ENCODE data around the gene PPM1H. TPM values are rescaled to one million over a fixed set of nuclear protein-coding genes. Genes with fewer than 3 reads are reported as not detected.
"Not testable (repeated sequence)": the region's sequence is repeated elsewhere in the genome, so short reads cannot be mapped to it uniquely, and the experiment has no call there.

PPM1H gene
- total RNA-seq, 1 donor from 2014 or later: not detected

DNA sequence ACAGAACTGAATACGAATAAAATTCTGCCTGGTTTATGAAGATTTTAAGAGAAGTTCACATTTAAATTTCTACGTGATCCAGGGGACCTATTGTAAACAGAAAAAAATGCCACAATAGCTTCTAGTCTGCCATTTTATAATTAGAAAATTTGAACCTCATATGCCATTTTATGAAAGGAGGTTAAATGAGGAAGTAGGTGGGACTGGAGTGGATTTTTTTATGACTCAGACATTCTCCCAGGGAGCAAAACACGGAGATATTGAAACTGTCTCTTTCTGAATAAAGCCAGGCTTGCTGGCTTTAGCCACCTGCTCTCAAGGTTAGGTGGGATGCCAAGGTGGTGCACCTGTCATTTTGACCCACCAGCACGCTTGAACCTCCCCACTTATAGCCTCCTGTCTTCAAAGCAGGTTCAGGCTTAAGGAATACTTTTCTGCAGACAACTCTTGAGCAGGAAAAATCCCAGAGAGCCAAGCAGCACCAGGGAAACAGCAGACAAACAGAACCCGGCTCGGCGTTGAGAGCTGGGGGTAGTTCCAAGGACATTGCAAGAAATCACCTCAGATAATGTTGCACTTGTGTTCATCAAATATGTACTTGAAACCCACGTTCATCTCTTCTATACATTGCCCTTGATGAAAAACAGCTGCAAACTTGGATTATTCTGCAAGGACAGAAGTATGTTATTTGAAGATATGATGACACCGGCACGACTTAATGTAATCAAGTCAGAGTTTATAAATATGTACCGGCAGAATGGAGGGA is 203.7 kb downstream of the PPM1H start:
- intact Hi-C loops (cut with micrococcal nuclease): no loop called here
- no peak for DNase-seq (ENCODE audit: low spot score)
- no peaks in the 10 kb centered on the region for H3K36me3 Mint-ChIP-seq (ENCODE audit: low read depth)
- H3K27ac Mint-ChIP-seq: no peak overlapping the region
- H3K4me3 Mint-ChIP-seq (ENCODE audit: low read depth): no peak overlapping the region
- peaks cover 7% of the 10 kb centered on the region for H3K4me1 Mint-ChIP-seq (ENCODE audit: low read depth)
- H3K9me3 Mint-ChIP-seq: no peaks in the 10 kb centered on the region
- peaks cover 6% of the 10 kb centered on the region for H3K27me3 Mint-ChIP-seq (ENCODE audit: low read depth)

DNA sequence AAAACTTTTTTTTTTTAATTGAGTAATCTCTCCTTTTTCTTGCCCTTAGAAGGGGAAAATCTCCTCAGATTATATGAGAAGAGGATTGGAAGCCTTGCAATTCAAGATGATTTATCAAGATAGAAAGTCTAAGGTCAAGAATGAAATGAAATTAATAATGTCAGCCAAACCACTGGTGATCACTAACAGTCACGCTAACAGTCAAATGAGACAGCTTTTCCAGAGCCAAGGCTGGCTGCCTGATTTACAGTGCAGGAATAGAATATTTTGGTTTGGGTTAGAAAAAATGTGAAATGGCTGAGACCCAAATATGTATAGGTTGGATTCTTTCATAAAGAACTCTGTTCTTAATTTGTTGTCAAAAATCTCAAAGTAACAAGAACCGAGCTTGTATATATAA is 204.3 kb downstream of the PPM1H start:
- H3K4me3 Mint-ChIP-seq (ENCODE audit: low read depth): no peak overlapping the region
- H3K36me3 Mint-ChIP-seq (ENCODE audit: low read depth): no peaks in the 10 kb centered on the region

DNA sequence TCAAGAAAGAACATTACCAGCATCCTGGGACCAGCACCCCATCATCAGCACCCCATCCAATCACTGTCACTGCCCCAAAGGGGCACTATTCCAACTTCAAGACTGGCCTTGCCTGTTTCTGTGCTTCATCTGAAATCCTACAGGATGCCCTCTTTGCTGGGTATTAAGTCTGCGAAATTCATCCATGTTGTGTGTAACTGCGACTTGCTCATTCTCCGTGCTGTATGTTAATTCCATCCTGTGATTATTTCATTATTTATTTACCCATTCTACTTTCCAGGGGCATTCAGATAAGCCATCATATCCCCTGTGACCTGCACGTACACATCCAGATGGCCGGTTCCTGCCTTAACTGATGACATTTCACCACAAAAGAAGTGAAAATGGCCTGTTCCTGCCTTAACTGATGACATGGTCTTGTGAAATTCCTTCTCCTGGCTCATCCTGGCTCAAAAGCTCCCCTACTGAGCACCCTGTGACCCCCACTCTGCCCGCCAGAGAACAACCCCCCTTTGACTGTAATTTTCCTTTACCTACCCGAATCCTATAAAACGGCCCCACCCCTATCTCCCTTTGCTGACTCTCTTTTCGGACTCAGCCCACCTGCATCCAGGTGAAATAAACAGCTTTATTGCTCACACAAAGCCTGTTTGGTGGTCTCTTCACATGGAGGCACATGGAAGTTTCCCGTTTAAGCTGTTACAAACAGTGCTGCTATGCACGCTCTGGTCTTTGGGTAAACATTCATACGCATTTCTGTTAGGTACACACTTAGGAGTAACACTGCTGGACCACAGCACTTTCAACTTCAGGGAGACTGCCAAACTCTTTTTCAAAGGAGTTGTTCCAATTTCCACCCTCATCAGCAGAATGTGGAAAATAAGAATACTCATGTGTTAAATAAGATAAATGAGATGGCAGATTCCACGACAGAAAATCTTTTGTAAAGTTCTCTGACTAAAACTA is 205.1 kb downstream of the PPM1H start:
- not testable (repeated sequence) for H3K4me3 Mint-ChIP-seq (ENCODE audit: low read depth); H3K27ac Mint-ChIP-seq; H3K36me3 Mint-ChIP-seq (ENCODE audit: low read depth); DNase-seq (ENCODE audit: low spot score); H3K4me1 Mint-ChIP-seq (ENCODE audit: low read depth); H3K9me3 Mint-ChIP-seq
- intact Hi-C loops (cut with micrococcal nuclease): loop anchor here (1.0 kb wide), 1 partner anchor 58 kb away; no protein-coding TSS in a partner anchor
- peaks cover 13% of the 10 kb centered on the region for H3K27me3 Mint-ChIP-seq (ENCODE audit: low read depth)

More for the DNA sequence above, 204.3 kb downstream of the PPM1H start:
- no peak overlapping the region for H3K27ac Mint-ChIP-seq
- no peaks in the 10 kb centered on the region for H3K9me3 Mint-ChIP-seq
- intact Hi-C loops (cut with micrococcal nuclease): no loop called here
- DNase-seq (ENCODE audit: low spot score): no peak
- H3K4me1 Mint-ChIP-seq (ENCODE audit: low read depth): peaks cover 7% of the 10 kb centered on the region
- peaks cover 11% of the 10 kb centered on the region for H3K27me3 Mint-ChIP-seq (ENCODE audit: low read depth)

DNA sequence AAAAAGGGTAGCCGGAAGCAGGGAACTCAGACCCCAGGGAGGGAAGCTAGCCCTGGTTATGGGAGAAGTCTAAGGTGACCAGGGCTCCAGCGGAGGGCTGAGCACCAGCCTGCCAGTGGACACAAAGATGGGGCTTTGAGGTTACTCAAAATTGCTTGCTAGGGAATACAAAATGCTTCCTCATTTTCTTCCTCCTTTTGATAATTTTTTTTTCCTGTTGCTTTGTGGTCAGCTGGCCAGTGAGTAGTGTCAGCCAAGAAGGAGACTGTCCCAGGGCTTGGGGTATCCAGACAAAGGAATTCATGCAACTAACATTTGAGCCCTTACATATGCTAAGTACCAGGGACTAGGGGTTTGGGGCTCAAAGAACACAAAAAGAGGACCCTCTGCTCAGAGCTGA is 206.2 kb downstream of the PPM1H start:
- no peak for DNase-seq (ENCODE audit: low spot score)
- Mint-ChIP-seq H3K4me3 (ENCODE audit: low read depth) (no peak overlapping the region), H3K4me1 (ENCODE audit: low read depth) (peaks cover 3% of the 10 kb centered on the region), H3K27me3 (ENCODE audit: low read depth) (peaks cover 13% of the 10 kb centered on the region), H3K9me3 (no peaks in the 10 kb centered on the region), H3K36me3 (ENCODE audit: low read depth) (no peaks in the 10 kb centered on the region), H3K27ac (no peak overlapping the region)
- intact Hi-C loops (cut with micrococcal nuclease): loop anchor here (1.0 kb wide), 1 partner anchor 60 kb away; no protein-coding TSS in a partner anchor

DNA sequence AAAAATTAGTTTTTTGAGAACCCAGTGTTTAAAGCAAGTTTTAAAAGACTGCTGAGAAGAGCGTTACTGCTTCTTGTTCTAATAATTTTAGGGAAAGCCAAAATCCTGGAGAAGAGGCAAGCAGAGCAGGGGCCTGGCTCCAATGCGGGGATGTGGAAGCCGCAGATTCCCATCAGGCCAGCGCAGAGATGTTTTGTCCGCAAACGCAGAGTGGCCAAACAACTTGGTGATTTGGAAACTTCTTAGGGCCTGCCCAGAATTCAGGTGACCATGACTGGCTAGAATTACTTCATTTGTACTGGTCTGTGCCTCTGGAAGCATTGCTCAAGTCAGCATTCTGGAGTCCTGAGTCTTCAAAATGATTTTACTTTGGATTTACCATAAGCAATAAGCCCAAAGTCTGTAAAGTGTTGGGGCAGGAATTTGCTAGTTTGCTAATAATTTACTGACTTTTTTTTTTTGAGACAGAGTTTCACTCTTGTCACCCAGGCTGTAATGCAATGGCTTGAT is 208.4 kb downstream of the PPM1H start:
- no peak for DNase-seq (ENCODE audit: low spot score)
- no peaks in the 10 kb centered on the region for H3K4me1 Mint-ChIP-seq (ENCODE audit: low read depth)
- H3K4me3 Mint-ChIP-seq (ENCODE audit: low read depth): no peak overlapping the region
- no peaks in the 10 kb centered on the region for H3K9me3 Mint-ChIP-seq
- no peak overlapping the region for H3K27ac Mint-ChIP-seq
- H3K27me3 Mint-ChIP-seq (ENCODE audit: low read depth): peaks cover 13% of the 10 kb centered on the region
- intact Hi-C loops (cut with micrococcal nuclease): no loop called here
- H3K36me3 Mint-ChIP-seq (ENCODE audit: low read depth): no peaks in the 10 kb centered on the region

DNA sequence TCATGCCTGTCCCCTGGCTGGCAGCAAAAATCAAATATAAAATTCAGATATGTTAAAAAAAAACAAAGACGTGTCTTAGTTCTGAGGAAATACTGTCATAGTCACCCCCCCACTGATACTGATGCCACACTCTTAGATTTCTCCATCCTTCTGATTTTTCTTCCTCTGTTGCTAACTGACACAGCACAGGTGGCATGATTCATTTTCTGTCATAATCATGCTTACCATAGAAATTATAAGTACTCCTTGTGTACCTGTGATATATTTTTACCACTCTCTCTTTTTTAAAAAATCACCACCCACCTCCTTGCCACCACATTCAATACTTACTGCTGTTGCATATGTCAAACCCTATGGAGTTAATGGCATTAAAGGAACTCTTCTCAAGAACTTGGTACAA is 209.2 kb downstream of the PPM1H start:
- no peak for DNase-seq (ENCODE audit: low spot score)
- Mint-ChIP-seq H3K9me3 (no peaks in the 10 kb centered on the region), H3K36me3 (ENCODE audit: low read depth) (no peaks in the 10 kb centered on the region), H3K4me3 (ENCODE audit: low read depth) (no peak overlapping the region), H3K27me3 (ENCODE audit: low read depth) (peaks cover 18% of the 10 kb centered on the region), H3K4me1 (ENCODE audit: low read depth) (no peaks in the 10 kb centered on the region), H3K27ac (no peak overlapping the region)
- intact Hi-C loops (cut with micrococcal nuclease): no loop called here

DNA sequence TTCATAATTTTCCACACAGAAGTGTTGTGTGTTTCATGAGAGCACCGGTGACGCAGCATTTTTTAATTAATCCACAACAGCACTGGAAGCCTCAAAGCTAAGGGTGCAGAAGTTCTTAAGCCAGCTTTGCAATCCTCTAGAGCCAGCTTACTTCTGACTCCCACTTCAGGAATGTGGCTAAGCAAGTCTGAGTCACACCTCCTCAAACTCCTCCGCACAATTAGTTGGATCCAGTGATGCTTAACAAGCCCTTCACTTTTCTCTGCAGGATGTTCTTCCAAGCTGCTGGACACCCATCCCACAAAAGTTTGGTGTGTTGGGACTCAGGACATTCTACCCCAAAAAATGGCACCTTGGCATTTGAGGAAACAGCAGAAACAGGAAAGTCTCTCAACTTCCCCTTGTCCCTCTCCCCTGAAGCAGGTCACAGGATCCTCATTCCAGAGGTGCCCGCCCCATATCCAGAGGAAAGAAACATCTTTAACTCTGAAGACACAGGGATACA is 210.0 kb downstream of the PPM1H start:
- Mint-ChIP-seq H3K9me3 (no peaks in the 10 kb centered on the region), H3K36me3 (ENCODE audit: low read depth) (no peaks in the 10 kb centered on the region), H3K4me1 (ENCODE audit: low read depth) (no peaks in the 10 kb centered on the region), H3K27ac (no peak overlapping the region), H3K27me3 (ENCODE audit: low read depth) (peaks cover 21% of the 10 kb centered on the region), H3K4me3 (ENCODE audit: low read depth) (no peak overlapping the region)
- intact Hi-C loops (cut with micrococcal nuclease): no loop called here
- no peak for DNase-seq (ENCODE audit: low spot score)

DNA sequence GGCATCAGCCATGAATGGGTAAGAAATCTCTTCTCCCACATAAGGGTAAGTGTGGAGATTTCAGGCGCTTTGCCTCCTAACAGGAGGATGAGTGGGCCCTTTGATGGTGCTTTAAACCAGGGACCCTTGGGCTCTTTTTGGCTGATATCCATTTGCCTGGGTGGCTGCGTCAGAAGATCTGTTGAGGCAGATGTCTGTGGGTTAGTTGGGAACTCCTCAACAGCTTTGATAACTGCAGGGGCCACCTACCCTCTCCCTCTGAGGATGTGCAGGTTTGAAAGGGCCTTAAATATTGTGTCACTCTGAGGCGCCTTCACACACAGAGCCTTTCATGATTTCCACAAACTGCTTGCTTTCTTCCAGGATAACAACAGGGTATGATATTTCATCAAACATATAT is 210.7 kb downstream of the PPM1H start:
- no peaks in the 10 kb centered on the region for H3K36me3 Mint-ChIP-seq (ENCODE audit: low read depth)
- no peak overlapping the region for H3K27ac Mint-ChIP-seq
- no peaks in the 10 kb centered on the region for H3K4me1 Mint-ChIP-seq (ENCODE audit: low read depth)
- H3K9me3 Mint-ChIP-seq: no peaks in the 10 kb centered on the region
- intact Hi-C loops (cut with micrococcal nuclease): no loop called here
- H3K4me3 Mint-ChIP-seq (ENCODE audit: low read depth): no peak overlapping the region
- peaks cover 21% of the 10 kb centered on the region for H3K27me3 Mint-ChIP-seq (ENCODE audit: low read depth)
- DNase-seq (ENCODE audit: low spot score): no peak

DNA sequence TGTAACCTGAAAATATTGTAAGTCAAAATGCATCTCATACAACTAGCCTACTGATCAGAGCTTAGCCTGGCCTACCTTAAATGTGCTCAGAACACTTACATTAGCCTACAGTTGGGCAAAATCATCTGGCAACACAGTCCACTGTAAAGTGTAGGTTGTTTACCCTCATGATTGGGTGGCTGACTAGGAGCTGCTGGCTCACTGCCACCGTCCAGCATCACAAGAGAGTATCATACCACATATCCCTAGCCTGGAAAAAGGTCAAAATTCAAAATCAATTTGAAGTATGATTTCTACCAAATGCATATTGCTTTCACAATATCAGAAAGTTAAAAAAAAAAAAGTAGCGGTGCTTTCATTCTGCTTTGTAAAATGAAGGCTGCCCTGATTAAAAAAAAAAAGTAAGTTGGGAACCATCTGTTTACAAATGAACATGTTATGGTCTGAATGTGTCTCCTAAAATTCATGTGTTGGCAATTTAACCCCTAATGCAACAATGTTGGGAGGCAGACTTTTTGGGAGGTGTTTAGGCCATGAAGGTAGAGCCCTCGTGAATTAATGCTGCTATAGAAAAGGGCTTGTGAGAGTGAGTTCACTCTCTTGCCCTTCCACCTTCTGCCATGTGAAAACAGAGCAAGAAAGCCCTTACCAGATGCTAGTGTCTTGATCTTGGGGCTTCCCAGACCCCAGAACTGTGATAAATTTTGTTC is 211.8 kb downstream of the PPM1H start:
- Mint-ChIP-seq H3K36me3 (ENCODE audit: low read depth) (no peaks in the 10 kb centered on the region), H3K27me3 (ENCODE audit: low read depth) (peaks cover 21% of the 10 kb centered on the region), H3K4me3 (ENCODE audit: low read depth) (no peak overlapping the region), H3K9me3 (no peaks in the 10 kb centered on the region), H3K4me1 (ENCODE audit: low read depth) (no peaks in the 10 kb centered on the region), H3K27ac (no peak overlapping the region)
- no peak for DNase-seq (ENCODE audit: low spot score)
- intact Hi-C loops (cut with micrococcal nuclease): no loop called here

DNA sequence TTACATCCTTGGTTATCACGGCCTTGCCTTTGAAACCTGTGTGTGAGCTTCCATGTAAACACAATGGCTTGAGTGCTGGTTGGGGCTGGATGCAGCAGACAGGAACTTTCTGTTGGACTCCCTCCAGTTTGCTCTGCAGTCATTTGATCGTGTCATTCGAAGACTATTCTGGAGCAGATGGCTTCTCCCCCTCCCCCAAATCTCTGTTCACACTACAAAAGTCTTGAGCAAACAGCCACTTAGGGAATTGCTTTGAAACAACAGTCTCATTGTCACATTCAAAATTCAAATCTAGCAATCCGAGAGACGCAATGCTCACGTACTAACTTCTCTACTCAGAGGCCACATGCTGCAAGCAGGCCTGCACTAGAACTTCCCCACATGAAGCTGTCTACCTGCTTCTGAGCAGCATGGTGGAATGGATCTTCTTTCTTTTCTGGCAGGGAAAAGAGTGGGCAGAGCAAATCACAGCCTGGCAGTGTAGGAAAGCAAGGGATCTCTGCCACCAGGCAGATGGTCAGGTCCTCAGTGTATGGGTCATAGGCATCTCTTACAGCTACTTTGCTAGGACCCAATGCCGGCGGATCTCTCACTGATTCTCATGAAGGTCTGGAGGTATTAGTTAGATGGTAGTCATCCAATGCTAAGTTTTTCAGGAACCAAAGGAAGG is 214.2 kb downstream of the PPM1H start:
- Mint-ChIP-seq H3K9me3 (no peaks in the 10 kb centered on the region), H3K27me3 (ENCODE audit: low read depth) (peaks cover 18% of the 10 kb centered on the region), H3K4me1 (ENCODE audit: low read depth) (no peaks in the 10 kb centered on the region), H3K36me3 (ENCODE audit: low read depth) (no peaks in the 10 kb centered on the region), H3K27ac (no peak overlapping the region), H3K4me3 (ENCODE audit: low read depth) (no peak overlapping the region)
- intact Hi-C loops (cut with micrococcal nuclease): no loop called here
- no peak for DNase-seq (ENCODE audit: low spot score)

DNA sequence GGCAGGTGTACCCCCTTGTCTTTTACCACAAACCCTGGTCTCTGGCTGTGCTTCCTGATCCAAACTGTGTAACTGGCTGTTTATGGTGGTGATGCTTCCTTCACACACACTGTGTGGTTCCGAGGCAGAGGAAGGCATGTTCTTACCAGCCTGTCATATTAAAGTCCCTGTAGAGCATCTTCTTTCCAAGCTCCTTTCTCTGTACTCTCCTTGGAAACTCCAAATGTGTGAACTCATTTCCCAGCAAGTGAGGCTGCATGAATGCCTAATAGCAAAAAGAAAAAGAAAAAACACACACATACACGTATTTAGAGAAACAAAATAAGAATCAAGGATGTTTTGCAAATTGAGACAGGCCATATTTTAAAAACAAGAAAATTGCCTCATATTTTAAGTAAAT is 214.9 kb downstream of the PPM1H start:
- Mint-ChIP-seq H3K27me3 (ENCODE audit: low read depth) (peaks cover 15% of the 10 kb centered on the region), H3K4me3 (ENCODE audit: low read depth) (no peak overlapping the region), H3K9me3 (no peaks in the 10 kb centered on the region), H3K4me1 (ENCODE audit: low read depth) (no peaks in the 10 kb centered on the region), H3K27ac (no peak overlapping the region), H3K36me3 (ENCODE audit: low read depth) (no peaks in the 10 kb centered on the region)
- intact Hi-C loops (cut with micrococcal nuclease): no loop called here
- DNase-seq (ENCODE audit: low spot score): no peak
